Measurements from ENCODE around the gene DAB1.

The DAB1 gene

GRCh38 chr1:56979986-56980755 lies 443.7 kb downstream of the DAB1 start:
- in situ Hi-C loops (cut with MboI; ENCODE audit: low pct_unique_long_range_greater_than_20kb, low sequenced_read_pairs, unreplicated experiment) = no loop called here
- no peak for TF ChIP-seq CTCF (IDR thresholded peaks at IDR 0.05; ENCODE audit: extremely low read depth, insufficient read depth, missing control alignments)
- DNase-seq (ENCODE audit: low spot score) = no peak

GRCh38 chr1:56978819-56979218 lies 445.0 kb downstream of the DAB1 start:
- in situ Hi-C loops (cut with MboI; ENCODE audit: low pct_unique_long_range_greater_than_20kb, low sequenced_read_pairs, unreplicated experiment) = no loop called here
- no peak for DNase-seq (ENCODE audit: low spot score)
- TF ChIP-seq CTCF (IDR thresholded peaks at IDR 0.05; ENCODE audit: extremely low read depth, insufficient read depth, missing control alignments) = no peak

- in situ Hi-C loops (cut with MboI; ENCODE audit: low pct_unique_long_range_greater_than_20kb, low sequenced_read_pairs, unreplicated experiment) = no loop called here
Measured at GRCh38 chr1:56977910-56978309, 445.9 kb downstream of the DAB1 start.

GRCh38 chr1:56975446-56975845 lies 448.4 kb downstream of the DAB1 start:
- in situ Hi-C loops (cut with MboI; ENCODE audit: low pct_unique_long_range_greater_than_20kb, low sequenced_read_pairs, unreplicated experiment) = no loop called here
- no peak for TF ChIP-seq CTCF (IDR thresholded peaks at IDR 0.05; ENCODE audit: extremely low read depth, insufficient read depth, missing control alignments)
- DNase-seq (ENCODE audit: low spot score) = no peak

More at GRCh38 chr1:56977910-56978309, 445.9 kb downstream of the DAB1 start:
- no peak for DNase-seq (ENCODE audit: low spot score)
- TF ChIP-seq CTCF (IDR thresholded peaks at IDR 0.05; ENCODE audit: extremely low read depth, insufficient read depth, missing control alignments) = no peak

GRCh38 chr1:56973923-56974742 lies 449.7 kb downstream of the DAB1 start:
- in situ Hi-C loops (cut with MboI; ENCODE audit: low pct_unique_long_range_greater_than_20kb, low sequenced_read_pairs, unreplicated experiment) = no loop called here
- no peak for DNase-seq (ENCODE audit: low spot score)
- TF ChIP-seq CTCF (IDR thresholded peaks at IDR 0.05; ENCODE audit: extremely low read depth, insufficient read depth, missing control alignments) = no peak

GRCh38 chr1:56972976-56973375 lies 450.9 kb downstream of the DAB1 start:
- TF ChIP-seq CTCF (IDR thresholded peaks at IDR 0.05; ENCODE audit: extremely low read depth, insufficient read depth, missing control alignments) = no peak
- in situ Hi-C loops (cut with MboI; ENCODE audit: low pct_unique_long_range_greater_than_20kb, low sequenced_read_pairs, unreplicated experiment) = no loop called here
- no peak for DNase-seq (ENCODE audit: low spot score)

All from GM13977 (cell line).